Colonic mucosa (tissue), 4 donors: ENCODE measurements around the gene PAGR1. TPM values are rescaled to one million over a fixed set of nuclear protein-coding genes. Genes with fewer than 3 reads are reported as not detected.
A peak's percentile ranks its signal among the peaks of the same experiment; 100 is the strongest.

Source experiments
- DNase-seq: peaks from one replicate; pipeline ENCODE4 v3.0.0-alpha.2; 2020
- H3K27ac ChIP-seq: fragments of 200-600 bp; one replicate; pipeline ENCODE4 v1.8.0; 2021
- H3K27me3 ChIP-seq: fragments of 200-600 bp; one replicate; pipeline ENCODE4 v1.8.0; 2021
- H3K36me3 ChIP-seq: fragments of 200-600 bp; one replicate; pipeline ENCODE4 v1.8.0; 2021
- H3K4me1 ChIP-seq: fragments of 200-600 bp; one replicate; pipeline ENCODE4 v1.8.0; 2021; ENCODE audit warnings: mild to moderate bottlenecking
- H3K4me3 ChIP-seq: fragments of 200-600 bp; one replicate; pipeline ENCODE4 v1.8.0; 2021
- H3K9ac ChIP-seq, 2 donors: one replicate each; pipeline ENCODE4 v1.7.0; 2013; ENCODE audit warnings: control low read depth in 2 of 2, low read depth in 2 of 2, low read length in 2 of 2
- H3K9me3 ChIP-seq: fragments of 200-600 bp; one replicate; pipeline ENCODE4 v1.8.0; 2021
- CTCF ChIP-seq: fragments of 200-600 bp; IDR thresholded peaks from one replicate; pipeline ENCODE4 v1.8.0; 2022; ENCODE audit warnings: antibody characterized with exemption, mild to moderate bottlenecking
- intact Hi-C: fragments of 100-400 bp; cut with DNase I; formaldehyde crosslinking; loops from one replicate; pipeline ENCODE4 v1.14.1; 2022
- total RNA-seq, 2 donors: library from RNA; stranded (reverse); fragmentation: NEBNext Ultra II Directional in 1 of 2; extraction: Animal tissue kit (Norgen Biotek cat#: 25700) in 1 of 2; gene quantifications; one replicate each; pipeline ENCODE4 v1.2.1, GENCODE V29; 2021
- donor health status: healthy.
- donor health status: DM: no; HTN: no; CAD: no.
- donor health status: DM: no; HTN: no; CAD: no.

PAGR1 gene
- total RNA-seq, 2 donors from 2014 or later = 16.0 to 45.0 TPM

DNA sequence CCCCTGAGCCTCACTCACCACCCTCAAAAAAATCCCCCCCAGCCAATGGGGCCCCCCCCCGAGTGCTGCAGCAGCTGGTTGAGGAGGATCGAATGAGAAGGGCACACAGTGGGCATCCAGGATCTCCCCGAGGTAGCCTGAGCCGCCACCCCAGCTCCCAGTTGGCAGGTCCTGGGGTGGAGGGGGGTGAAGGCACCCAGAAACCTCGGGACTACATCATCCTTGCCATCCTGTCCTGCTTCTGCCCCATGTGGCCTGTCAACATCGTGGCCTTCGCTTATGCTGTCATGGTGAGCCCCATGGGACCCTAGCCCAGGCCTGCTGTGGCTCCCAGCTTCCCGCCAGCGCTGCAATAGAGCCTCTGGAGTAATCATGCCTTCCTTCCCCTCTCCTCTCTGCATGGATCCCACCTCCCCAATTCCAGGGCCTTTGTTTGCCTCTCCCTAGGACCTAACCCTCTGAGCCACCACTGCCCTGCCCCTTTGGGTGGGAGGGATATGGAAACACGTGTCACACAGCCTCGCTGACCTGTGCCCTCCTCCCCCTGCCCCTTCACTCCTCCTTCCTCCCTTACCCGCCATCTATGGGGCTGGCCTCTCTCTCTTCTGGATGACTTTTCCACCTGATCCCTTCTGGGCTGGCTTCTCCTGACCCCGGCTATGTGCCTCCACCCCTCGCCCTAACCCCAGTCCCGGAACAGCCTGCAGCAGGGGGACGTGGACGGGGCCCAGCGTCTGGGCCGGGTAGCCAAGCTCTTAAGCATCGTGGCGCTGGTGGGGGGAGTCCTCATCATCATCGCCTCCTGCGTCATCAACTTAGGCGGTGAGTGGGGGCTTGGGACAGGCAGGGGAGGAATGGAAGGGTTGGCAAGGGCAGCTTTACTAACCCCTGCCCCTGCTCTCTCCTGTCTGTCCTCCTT, 2.0 kb upstream of the PAGR1 start:
- Histone ChIP-seq H3K4me1 (peaks cover 40% of the 10 kb centered on the region), H3K27ac (no peak overlapping the region), H3K27me3 (no peaks in the 10 kb centered on the region), H3K36me3 (no peaks in the 10 kb centered on the region), H3K9ac (peak overlapping the region; percentile 16 to 28), H3K9me3 (no peaks in the 10 kb centered on the region), H3K4me3 (no peak overlapping the region)
- intact Hi-C loops = loop anchor here (5.0 kb wide), 1 partner anchor 38 kb away; no protein-coding TSS in a partner anchor
- no peak for TF ChIP-seq CTCF
- no peak for DNase-seq

DNA sequence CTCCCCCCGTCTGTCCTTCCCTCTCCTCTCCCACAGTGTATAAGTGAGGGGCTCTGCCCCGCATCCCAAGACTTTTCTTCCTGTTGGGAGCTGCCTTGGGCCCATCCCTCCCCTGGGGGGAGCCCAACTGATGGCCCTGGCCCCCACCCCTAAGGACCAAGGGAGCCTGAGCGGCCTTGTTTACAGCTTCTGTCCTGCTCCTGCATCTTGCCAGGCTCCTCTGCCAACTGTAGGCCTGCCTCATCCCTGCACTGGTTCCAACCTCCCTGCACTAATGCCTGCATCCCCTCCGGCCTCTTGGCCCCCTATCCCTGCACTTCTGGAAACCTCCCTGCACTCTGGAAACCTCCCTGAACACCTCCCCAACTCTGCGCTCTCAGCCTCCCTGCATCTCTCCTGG, 1.4 kb upstream of the PAGR1 start:
- intact Hi-C loops = loop anchor here (5.0 kb wide), 1 partner anchor 38 kb away; no protein-coding TSS in a partner anchor
- peaks cover 38% of the 10 kb centered on the region for H3K4me1 ChIP-seq
- H3K4me3 ChIP-seq = no peak overlapping the region
- TF ChIP-seq CTCF = no peak
- DNase-seq = no peak
- H3K9ac ChIP-seq = peak overlapping the region; percentile 14 to 66
- no peaks in the 10 kb centered on the region for H3K27me3 ChIP-seq
- H3K36me3 ChIP-seq = no peaks in the 10 kb centered on the region
- H3K9me3 ChIP-seq = no peaks in the 10 kb centered on the region
- H3K27ac ChIP-seq = peak overlapping the region; percentile 95

GRCh38 chr16:29815032-29815721, 775 bp upstream of the PAGR1 start:
- intact Hi-C loops = no loop called here
- Histone ChIP-seq H3K4me3 (peak overlapping the region; percentile 67), H3K4me1 (peaks cover 32% of the 10 kb centered on the region), H3K27ac (peak overlapping the region; percentile 95), H3K36me3 (no peaks in the 10 kb centered on the region), H3K9me3 (no peaks in the 10 kb centered on the region), H3K9ac (peak overlapping the region; percentile 48 to 96), H3K27me3 (no peaks in the 10 kb centered on the region)
- peak; percentile 56 for DNase-seq
- no peak for TF ChIP-seq CTCF

- Histone ChIP-seq H3K4me1 (peaks cover 26% of the 10 kb centered on the region), H3K27me3 (no peaks in the 10 kb centered on the region), H3K4me3 (peak overlapping the region; percentile 67), H3K9me3 (no peaks in the 10 kb centered on the region), H3K36me3 (no peaks in the 10 kb centered on the region), H3K27ac (peak overlapping the region; percentile 95), H3K9ac (peak overlapping the region; percentile 89 to 96)
- intact Hi-C loops = no loop called here
- peak; percentile 80 for DNase-seq
- no peak for TF ChIP-seq CTCF
Measured at GRCh38 chr16:29816694-29817441, 916 bp downstream of the PAGR1 start.

DNA sequence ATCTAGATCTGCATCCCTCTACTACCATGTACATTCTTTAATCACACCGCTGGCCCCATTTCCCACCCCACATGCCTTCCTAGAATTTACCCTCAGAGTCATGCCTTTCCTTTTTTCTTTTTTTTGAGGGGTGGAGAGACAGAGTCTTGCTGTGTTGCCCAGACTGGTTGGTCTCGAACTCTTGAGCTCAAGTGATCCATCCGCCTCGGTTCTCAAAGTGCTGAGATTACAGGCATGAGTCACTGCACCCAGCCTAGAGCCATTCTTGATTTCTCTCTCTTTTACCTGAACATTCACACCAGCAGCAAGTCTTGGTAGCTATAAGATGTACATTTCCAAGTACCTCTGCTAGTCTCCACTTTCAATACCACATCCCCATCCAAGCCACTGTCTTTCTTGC, 2.1 kb downstream of the PAGR1 start:
- Histone ChIP-seq H3K27me3 (no peaks in the 10 kb centered on the region), H3K4me3 (peak overlapping the region; percentile 67), H3K27ac (peak overlapping the region; percentile 95), H3K36me3 (no peaks in the 10 kb centered on the region), H3K9me3 (no peaks in the 10 kb centered on the region), H3K4me1 (peaks cover 26% of the 10 kb centered on the region), H3K9ac (no peak overlapping the region)
- DNase-seq = no peak
- intact Hi-C loops = no loop called here
- no peak for TF ChIP-seq CTCF
